A549 (cell line): ENCODE results near the gene TASOR.

Experiments used
- CTCF ChIP-seq: fragments of >200 bp; sonication (Bioruptor Twin); formaldehyde crosslinking; IDR thresholded peaks from 3 replicates; pipeline ENCODE4 v1.5.1; 2016
- FOSL2 ChIP-seq, 2 experiments: fragments of 450-650 bp in 1 of 2; fragments of >200 bp in 1 of 2; sonication (Bioruptor Twin) in 1 of 2; formaldehyde crosslinking; IDR thresholded peaks; 2 replicates each; pipeline versions ENCODE4 v1.5.0 to v1.6.1; 2016 to 2020; ENCODE audit warnings: mild to moderate bottlenecking in 1 of 2, moderate library complexity in 1 of 2
- HOXB13 ChIP-seq: fragments of 250-450 bp; sonication (Bioruptor Pico); IDR thresholded peaks from 2 replicates; pipeline ENCODE4 v1.5.0; 2020; ENCODE audit warnings: low read depth, mild to moderate bottlenecking, moderate library complexity
- JUNB ChIP-seq: fragments of >200 bp; sonication (Bioruptor Twin); formaldehyde crosslinking; IDR thresholded peaks from 2 replicates; pipeline ENCODE4 v1.6.1; 2016
- NFE2L2 ChIP-seq: fragments of 150-350 bp; conservative IDR thresholded peaks from 2 replicates; pipeline ENCODE4 v1.6.1; 2014; ENCODE audit warnings: low read length
- PBX3 ChIP-seq: IDR thresholded peaks from 2 replicates; pipeline ENCODE4 v1.6.1; 2012
- POLR2A ChIP-seq: IDR thresholded peaks from 2 replicates; pipeline ENCODE4 v1.6.1; 2012; ENCODE audit warnings: mild to moderate bottlenecking, low read length
- RCOR1 ChIP-seq: fragments of 150-350 bp; IDR thresholded peaks from 2 replicates; pipeline ENCODE4 v1.6.1; 2014; ENCODE audit warnings: antibody characterized with exemption, low read length, low read depth
- REST ChIP-seq: fragments of 200-600 bp; sonication (generic); IDR thresholded peaks from 2 replicates; pipeline ENCODE4 v1.6.1; 2016; ENCODE audit warnings: antibody characterized with exemption, mild to moderate bottlenecking, moderate library complexity
- RFX5 ChIP-seq: fragments of 450-650 bp; IDR thresholded peaks from 2 replicates; pipeline ENCODE4 v1.7.1; 2014; ENCODE audit warnings: antibody characterized with exemption, mild to moderate bottlenecking, moderate library complexity
- SMC3 ChIP-seq: fragments of >200 bp; sonication (Bioruptor Twin); formaldehyde crosslinking; IDR thresholded peaks from 3 replicates; pipeline ENCODE4 v1.6.1; 2018; ENCODE audit warnings: inconsistent platforms

- TF ChIP-seq RFX5 (no peak), HOXB13 (no peak), POLR2A (no peak), SMC3 (peak; percentile 90), FOSL2 (IDR thresholded peaks at IDR 0.05) (no peak), FOSL2 (CRISPR knock-in tag; IDR thresholded peaks at IDR 0.05) (no peak), CTCF (peak; percentile 81), REST (no peak), RCOR1 (no peak), PBX3 (no peak), JUNB (no peak), NFE2L2 (no peak)
Measured at GRCh38 chr3:56702490-56703315, 19.6 kb upstream of the TASOR start.
